ENCODE measurements around the gene ATAD3A. TPM values are rescaled to one million over a fixed set of nuclear protein-coding genes. Genes with fewer than 3 reads are reported as not detected.
A peak's percentile ranks its signal among the peaks of the same experiment; 100 is the strongest.
"Not testable (repeated sequence)": the region's sequence is repeated elsewhere in the genome, so short reads cannot be mapped to it uniquely, and the experiment has no call there.

ATAD3A gene
- 17.9 TPM for total RNA-seq
- long read RNA-seq, transcript ATAD3A-203 (16 exons, 2,492 nt) = major isoform, 42 of 48 reads
- long read RNA-seq, partial matches to known transcripts = 2 of 48 reads
- long read RNA-seq, other reads (novel, unspliced or antisense) = 3 of 48 reads

DNA sequence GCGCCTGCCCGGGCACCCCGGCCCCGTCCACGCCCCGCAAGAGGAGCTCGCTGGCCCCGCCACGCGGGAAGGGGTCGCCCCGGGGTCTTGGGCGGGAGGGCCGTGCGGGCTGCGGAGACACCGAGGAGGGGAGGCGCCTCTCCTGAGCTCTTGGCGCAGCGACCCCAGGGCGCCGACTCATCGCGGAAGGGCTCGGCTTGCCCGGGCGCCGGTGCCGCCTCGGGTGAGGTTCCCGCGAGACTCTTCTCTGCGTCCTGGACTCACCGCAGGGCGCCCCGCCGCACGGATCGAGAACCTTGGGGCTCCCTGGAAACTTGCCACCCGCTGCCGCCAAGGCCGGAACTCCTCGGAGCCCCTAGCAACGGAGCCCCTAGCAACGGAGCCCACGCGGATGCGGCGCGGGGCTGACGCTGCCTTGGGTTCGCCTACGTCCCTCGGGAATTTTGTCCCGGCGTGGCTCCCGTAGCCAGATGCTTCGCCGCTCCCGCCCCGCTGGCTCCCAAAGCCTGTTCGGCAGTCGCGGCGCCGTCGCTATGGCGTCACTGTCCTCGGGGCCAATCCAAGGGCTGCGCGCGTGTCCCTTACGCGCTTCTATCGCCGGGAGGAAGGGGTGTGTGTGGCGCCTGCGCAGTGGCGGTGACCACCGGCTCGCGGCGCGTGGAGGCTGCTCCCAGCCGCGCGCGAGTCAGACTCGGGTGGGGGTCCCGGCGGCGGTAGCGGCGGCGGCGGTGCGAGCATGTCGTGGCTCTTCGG, at the start of gene ATAD3A:
Gene ATAD3A, plus strand, starts transcription at position 630 of the 753 bp plus-strand sequence. Its CDS starts 107 bp downstream, at position 737.
- DNase-seq (ENCODE audit: missing footprints) (peak; percentile 100), ATAC-seq (peak; percentile 97)
- intact Hi-C loops (cut with DNase I) = loop anchor here (10.0 kb wide), 1 partner anchor 63 kb away; the partner anchor contains the start of gene SSU72

DNA sequence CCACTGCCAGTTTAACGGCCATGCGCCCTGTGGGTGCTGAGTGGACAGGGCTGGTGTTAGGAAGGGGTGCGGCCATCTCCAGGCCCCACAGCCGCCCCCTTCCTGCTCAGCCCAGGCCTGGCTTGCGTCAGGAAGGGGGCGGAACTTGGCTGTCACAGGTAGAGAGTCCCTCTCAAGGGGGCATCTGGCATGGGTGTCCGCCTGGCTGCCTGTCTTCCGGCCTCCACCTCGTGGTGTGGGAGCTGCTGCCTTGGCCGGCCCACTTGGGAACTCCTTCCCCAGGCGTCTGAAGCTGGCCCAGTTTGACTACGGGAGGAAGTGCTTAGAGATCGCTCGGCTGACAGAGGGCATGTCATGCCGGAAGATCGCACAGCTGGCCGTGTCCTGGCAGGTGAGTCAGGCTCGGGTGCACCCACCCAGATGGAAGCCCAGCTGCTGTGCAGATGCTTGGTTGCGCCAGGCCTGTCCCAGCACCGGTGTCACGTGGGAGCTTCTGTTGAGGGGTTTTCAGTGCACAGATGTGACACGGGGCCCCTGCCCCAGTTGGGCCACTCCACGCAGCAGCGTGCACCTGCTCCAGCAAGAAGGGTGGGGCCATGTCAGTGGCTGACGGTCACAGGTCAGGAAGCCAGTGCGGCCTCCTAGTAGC, 49.5 kb upstream of the ATAD3A start:
- ATAC-seq (peak; percentile 68), DNase-seq (ENCODE audit: missing footprints) (peak; percentile 59)
- intact Hi-C loops (cut with DNase I) = no loop called here

DNA sequence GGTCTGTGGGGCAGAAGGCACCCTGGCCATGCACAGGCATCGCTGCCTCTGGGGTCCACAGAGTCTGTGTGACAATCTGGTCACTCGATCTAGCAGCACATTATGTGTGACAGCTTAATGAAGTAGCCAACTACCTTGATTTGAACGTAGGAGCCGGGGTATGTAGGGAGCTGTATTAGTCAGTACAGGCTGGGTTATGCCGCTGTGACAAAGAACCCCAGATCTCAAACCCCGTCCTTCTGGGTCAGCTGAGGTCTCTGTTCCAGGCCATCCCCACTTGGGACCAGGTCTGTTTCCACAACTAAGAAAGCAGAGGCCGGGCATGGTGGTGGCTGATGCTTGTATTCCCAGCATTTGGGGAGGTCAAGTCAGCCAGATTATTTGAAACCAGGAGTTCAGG, 48.6 kb upstream of the ATAD3A start:
- ATAC-seq (no peak), DNase-seq (ENCODE audit: missing footprints) (no peak)

DNA sequence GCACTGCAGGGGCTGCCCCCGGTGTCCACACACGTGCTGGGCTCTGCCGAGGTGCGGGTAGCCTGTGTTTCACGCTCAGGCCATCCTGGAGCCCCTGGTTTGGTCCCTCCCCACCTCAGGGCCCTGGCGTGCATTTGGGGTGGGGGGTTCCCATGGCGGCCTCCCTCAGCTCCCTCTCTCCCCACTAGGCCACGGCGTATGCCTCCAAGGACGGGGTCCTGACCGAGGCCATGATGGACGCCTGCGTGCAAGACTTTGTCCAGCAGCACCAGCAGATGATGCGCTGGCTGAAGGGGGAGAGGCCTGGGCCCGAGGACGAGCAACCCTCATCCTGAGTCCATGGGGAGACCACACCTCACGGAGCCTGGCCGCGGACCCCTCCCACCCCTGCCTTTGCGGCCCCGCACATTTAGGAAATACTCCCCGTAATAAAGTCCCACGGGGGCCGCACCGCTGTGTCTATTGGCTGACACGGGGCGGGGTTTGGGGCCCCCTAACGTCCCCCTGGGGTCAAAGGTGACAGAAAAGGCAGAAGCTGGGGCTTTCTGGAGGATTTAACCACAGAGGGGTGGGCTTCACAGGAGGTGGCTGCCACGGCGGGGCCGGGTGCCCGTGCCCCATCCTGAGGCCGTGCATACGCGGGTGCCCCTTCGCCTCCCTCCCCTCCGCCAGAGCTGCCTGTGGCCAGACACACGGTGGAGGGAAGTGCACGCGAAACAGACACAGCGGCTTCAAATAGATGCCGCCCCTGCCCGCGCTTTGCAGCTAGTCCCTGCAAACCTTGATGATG, 43.6 kb upstream of the ATAD3A start:
- ATAC-seq; intact Hi-C loops (cut with DNase I): not testable (repeated sequence)
- peak; percentile 58 for DNase-seq (ENCODE audit: missing footprints)

More for the DNA sequence above, 48.6 kb upstream of the ATAD3A start:
- intact Hi-C loops (cut with DNase I) = no loop called here

DNA sequence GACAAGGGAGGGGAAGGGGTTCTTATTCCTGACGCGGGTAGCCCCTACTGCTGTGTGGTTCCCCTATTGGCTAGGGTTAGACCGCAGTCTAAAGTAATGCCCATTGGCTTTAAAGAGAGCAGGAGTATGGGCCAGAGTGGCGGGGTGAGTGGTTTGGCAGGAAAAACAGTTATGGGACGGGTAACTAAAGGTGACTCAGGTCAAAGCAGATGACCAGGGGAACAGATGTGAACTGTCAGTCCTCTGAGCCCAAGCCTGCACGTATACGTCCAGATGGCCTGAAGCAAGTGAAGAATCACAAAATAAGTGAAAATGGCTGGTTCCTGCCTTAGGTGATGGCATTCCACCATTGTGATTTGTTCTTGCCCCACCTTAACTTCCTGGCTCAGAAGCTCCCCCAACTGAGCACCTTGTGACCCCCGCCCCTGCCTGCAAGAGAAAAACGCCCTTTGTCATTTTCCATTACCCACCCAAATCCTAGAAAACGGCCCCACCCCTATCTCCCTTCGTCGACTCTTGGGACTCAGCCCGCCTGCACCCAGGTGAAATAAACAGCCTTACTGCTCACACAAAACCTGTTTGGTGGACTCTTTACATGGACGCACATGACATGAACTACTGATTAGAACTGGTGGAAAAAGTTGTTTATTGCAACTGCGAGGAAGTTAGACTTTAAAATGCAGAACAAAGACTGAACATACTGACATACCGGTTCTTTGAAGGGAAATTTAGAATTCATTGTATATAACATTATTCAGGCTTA, 41.2 kb upstream of the ATAD3A start:
- DNase-seq (ENCODE audit: missing footprints) = peak; percentile 6
- intact Hi-C loops (cut with DNase I) = no loop called here
- no peak for ATAC-seq

DNA sequence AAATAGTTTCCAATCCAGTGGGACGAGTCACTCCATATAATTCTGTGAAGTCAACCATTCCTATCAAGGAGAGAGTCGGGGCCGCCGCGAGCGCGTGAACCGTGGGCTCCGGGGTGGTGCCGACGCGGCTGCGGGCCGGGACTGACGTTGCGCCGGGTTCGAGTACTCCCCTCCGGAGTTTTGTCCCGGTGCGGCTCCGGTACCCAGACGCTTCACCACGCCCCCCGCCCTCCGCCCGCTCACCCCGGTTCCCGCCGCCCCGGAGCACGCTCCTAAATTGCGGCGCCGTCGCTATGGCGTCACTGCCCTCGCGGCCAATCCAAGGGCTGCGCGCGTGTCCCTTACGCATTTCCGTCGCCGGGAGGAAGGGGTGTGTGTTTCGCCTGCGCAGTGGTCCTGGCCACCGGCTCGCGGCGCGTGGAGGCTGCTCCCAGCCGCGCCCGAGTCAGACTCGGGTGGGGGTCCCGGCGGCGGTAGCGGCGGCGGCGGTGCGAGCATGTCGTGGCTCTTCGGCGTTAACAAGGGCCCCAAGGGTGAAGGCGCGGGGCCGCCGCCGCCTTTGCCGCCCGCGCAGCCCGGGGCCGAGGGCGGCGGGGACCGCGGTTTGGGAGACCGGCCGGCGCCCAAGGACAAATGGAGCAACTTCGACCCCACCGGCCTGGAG, 40.4 kb upstream of the ATAD3A start, which contains the start of gene ATAD3B:
Gene ATAD3B, plus strand, starts transcription at position 377 of the 664 bp plus-strand sequence. Its CDS starts 120 bp downstream, at position 497.
- DNase-seq (ENCODE audit: missing footprints) (peak; percentile 97), ATAC-seq (peak; percentile 98)
- intact Hi-C loops (cut with DNase I) = no loop called here

DNA sequence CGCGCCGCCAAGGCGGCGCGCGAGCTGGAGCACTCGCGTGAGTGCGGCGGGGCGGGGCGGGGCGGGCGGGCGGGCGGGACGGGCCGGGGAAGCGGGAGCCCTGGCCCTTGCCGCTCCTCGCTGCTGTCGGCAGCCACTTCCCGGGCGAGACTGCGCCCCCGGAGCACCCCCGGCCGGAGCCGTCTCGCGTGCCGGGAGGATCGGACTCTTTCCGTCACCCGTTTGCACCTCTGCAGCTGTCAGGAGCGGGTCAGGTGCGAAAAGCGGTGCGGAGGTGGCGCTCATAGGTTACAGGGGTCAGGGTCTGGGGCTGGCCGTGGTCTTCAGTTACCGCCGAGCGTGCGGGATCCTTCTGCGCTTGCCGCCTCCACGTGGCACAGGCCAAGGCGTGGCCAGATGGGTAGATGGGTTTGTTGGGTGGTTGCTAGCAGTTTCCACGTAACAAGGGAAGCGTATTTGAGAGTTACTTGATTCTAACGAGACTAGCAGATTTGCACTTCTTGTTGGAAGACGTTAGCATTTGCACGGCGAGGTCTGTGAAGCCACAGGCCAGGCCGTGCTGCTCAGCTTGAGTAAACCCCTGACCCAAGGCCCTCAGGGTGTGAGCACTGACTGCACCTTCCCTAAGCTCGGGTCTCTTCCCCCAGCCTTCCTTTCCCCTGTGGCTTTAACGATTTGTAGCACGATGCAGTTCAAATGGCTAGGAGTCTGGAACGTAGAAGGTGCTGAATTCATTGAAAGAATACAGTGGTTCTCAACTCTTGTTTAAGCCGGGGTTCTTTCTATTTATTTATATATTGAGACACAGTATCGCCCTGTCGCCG, 39.7 kb upstream of the ATAD3A start:
- ATAC-seq; intact Hi-C loops (cut with DNase I): not testable (repeated sequence)
- DNase-seq (ENCODE audit: missing footprints) = peak; percentile 40

DNA sequence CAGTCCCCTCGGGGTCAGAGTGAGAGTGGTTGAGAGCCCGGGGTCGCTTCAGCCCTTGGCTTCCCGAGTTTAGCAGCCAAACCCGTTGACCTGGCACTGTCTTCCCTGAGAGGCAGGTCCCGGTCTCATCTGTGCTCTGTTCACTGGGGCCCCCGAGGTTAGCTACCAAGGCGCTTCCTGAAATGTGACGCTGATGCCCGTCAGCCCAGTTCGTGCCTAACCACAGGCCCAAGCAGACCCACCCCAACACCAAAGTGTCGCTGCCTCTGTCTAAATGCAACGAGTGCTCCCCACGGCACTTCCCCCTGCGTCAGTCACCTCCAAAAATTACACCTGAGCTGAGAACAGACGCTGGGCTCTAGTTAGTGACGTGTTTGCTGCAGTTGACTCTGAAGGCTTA, 36.0 kb upstream of the ATAD3A start:
- peak; percentile 11 for DNase-seq (ENCODE audit: missing footprints)
- ATAC-seq; intact Hi-C loops (cut with DNase I): not testable (repeated sequence)

DNA sequence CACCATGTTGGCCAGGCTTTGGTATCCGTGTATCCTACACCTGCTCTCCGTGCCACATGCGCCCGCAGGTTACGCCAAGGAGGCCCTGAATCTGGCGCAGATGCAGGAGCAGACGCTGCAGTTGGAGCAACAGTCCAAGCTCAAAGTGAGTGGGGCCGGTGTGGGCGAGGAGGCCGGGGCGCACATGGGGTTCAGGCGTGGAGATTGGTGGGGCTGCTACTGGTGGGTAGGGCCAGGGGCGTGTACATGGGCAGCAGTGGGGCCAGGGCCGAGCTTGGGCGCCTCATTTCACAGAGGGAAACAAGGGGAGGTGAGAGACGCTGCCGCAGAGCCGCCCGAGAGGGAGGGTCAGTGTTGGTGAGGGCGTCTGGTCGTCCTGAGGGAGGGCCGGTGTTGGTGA, 34.8 kb upstream of the ATAD3A start:
- intact Hi-C loops (cut with DNase I) = no loop called here
- ATAC-seq = no peak
- peak; percentile 55 for DNase-seq (ENCODE audit: missing footprints)

DNA sequence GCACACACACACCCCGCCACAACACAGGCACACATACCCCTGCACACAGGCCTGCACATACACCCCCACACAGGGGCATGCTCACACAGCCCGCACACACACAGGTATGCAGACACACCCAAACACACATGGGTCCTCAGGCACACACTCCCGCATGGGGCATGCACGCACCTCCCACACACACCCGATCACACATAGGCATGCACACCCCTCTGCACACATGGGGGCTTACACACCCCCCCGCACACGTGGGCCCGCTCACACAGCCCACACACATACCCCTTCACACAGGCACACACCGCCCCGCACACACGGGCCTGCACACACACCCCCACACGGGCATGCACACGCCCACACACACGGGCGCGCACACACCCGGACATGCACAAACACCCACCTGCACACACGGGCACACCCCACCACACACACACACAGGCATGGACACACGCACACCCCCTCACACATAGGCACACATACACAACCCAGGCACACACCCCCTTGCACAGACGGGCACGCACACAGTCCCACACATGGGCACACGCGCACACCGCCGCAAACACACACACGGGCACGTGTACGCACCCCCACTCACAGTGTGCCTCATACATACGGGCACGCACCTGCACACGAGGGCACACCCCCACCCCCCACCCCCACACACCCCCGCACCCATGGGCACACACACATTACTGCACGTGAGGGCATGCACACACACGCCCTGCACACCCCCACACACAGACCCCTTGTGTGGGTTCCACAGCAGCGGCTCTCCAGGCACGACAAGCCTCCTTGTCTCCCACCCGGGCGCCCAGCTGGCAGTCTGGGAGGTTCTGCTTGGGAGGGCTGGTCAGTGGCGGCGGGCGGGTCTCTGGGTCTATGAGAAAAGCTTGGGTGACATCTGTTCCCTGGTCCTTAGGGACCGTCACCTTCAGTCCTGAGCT, 32.1 kb upstream of the ATAD3A start:
- ATAC-seq = no peak
- intact Hi-C loops (cut with DNase I) = no loop called here
- DNase-seq (ENCODE audit: missing footprints) = peak; percentile 50

DNA sequence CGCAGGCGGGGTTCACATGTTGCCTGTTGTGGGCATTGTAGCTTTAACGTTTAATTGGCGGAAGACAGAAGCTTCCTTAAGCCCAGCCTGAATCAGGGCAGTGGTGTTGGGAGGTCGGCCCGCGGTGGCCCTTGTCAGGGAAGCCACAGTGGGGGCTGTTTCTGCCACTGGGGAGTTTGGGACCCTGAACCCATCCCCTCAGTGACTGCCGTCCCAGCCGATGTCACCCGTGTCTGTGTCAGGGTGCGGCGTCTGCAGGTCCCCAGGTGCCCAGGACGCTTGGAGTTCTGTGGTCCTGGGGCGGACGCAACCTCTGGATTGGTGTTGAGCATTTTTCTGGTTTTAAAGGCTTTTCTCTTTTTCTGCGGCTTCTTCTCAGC, 31.5 kb upstream of the ATAD3A start:
- DNase-seq (ENCODE audit: missing footprints) = peak; percentile 52
- ATAC-seq; intact Hi-C loops (cut with DNase I): not testable (repeated sequence)

DNA sequence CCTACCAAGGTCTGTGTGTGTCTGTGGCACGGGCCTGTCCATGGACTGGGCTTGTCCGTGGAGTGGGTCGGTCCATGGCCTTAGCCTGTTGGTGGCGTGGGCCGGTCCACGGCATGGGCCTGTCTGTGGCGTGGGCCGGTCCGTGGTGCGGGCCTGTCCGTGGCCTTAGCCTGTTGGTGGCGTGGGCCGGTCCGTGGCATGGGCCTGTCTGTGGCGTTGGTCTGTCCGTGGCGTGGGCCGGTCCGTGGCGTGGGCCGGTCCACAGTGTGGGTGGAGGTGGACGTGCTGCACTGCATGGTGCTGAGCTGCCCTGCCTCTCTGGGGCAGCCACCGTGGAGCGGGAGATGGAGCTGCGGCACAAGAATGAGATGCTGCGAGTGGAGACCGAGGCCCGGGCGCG, 30.2 kb upstream of the ATAD3A start:
- ATAC-seq = not testable (repeated sequence)

DNA sequence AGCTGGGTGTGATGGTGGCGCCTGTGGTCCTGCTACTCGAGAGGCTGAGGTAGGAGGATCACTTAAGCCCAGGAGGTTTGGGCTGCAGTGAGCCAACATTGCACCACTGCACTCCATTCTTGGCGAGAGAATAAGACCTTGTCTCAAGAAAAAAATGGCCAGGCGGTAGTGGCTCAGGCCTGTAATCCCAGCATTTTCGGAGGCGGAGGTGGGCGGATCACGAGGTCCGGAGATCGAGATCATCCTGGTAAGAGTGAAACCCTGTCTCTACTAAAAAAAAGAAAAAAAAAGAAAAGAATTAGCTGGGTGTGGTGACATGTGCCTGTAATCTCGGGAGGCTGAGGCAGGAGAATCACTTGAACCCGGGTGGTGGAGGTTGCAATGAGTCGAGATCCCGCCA, 29.1 kb upstream of the ATAD3A start:
- ATAC-seq (no peak), DNase-seq (ENCODE audit: missing footprints) (peak; percentile 15)
- intact Hi-C loops (cut with DNase I) = no loop called here

More for the DNA sequence above, 30.2 kb upstream of the ATAD3A start:
- peak; percentile 28 for DNase-seq (ENCODE audit: missing footprints)
- intact Hi-C loops (cut with DNase I) = not testable (repeated sequence)

DNA sequence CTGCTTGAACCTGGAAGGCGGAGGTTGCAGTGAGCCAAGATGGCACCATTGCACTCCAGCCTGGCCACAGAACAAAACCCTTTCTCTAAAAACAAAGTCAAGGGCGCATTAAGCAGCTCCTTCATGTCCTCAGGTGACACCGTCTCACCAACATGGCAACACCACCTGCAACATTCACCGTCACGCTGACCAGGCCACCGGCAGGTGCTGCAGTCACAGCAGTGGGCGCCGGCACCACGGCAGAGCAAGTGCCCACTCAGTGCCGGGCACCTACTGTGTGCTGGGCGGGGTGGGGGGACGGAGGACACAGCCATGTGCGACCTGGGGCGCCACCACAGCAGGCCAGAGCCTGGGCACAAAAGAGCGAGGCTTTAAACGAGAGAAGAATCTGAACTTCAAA, 28.2 kb upstream of the ATAD3A start:
- intact Hi-C loops (cut with DNase I) = no loop called here
- no peak for ATAC-seq
- no peak for DNase-seq (ENCODE audit: missing footprints)

DNA sequence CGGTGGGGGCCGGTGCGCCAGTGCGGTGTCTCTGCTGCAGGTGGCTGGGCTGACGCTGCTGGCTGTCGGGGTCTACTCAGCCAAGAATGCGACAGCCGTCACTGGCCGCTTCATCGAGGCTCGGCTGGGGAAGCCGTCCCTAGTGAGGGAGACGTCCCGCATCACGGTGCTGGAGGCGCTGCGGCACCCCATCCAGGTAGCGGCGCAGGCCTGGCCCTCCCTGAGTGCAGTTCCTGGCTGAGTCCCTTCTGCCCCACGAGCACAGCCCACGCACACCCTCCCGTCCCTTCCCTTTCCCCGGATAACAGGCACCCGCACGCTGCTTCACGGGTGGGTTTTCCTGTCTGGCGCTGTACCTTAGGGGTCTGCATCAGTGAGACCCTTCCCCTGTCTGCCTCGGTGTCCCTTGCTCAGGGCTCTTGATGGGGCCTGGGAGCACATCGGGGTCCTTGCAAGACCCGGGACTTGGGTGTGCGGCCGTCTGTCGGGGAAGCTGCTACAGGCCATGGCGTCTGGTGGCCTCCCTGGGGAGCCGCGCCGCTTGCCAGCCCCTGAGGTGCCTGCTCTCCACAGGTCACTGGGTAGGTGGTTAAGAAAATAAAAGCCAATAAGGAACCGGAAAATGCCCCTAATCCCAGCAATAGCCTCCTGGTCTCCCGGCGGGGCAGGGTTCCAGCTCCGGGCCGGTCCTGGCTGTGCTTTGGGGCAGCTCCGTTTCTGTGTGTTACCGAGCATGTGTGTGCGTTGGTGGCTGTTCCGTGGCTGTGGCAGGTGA, 26.8 kb upstream of the ATAD3A start:
- ATAC-seq; intact Hi-C loops (cut with DNase I): not testable (repeated sequence)
- peak; percentile 26 for DNase-seq (ENCODE audit: missing footprints)

Measured in Right ventricle myocardium inferior (tissue), 1 donor.